Caco-2 (cell line): ENCODE measurements around the gene PCNX1. TPM values are rescaled to one million over a fixed set of nuclear protein-coding genes. Genes with fewer than 3 reads are reported as not detected.

Experiments
- BruUV-seq: library from RNA; stranded (reverse); fragments of 400-500 nt; replicated peaks from 2 replicates; lab custom pipeline; 2021; lab: Mats Ljungman, UMichigan
- CTCF ChIA-PET: fragments of 300-600 bp; sonication (Branson Sonifier 250); formaldehyde crosslinking; loops from one replicate; lab custom pipeline; 2022; ENCODE audit warnings: antibody characterized with exemption; lab: Charles Lee
- POLR2A ChIA-PET: fragments of 300-600 bp; sonication (Branson Sonifier 250); formaldehyde crosslinking; loops from one replicate; lab custom pipeline; 2022; ENCODE audit warnings: antibody characterized with exemption; lab: Charles Lee
- DNase-seq, 2 experiments: peaks; one replicate each; pipeline versions ENCODE4 v3.0.0 to v3.0.0-alpha.2; 2020 to 2022
- H3K27me3 ChIP-seq: replicated peaks from 2 replicates; pipeline ENCODE4 v1.6.0; 2011; ENCODE audit warnings: low read length; ENCODE audit not compliant: control insufficient read depth, insufficient read depth
- H3K36me3 ChIP-seq: 2 replicates; pipeline ENCODE4 v1.5.1; 2011; ENCODE audit warnings: low read length; ENCODE audit not compliant: control insufficient read depth, insufficient read depth
- H3K4me1 ChIP-seq: fragments of 250-450 bp; sonication (Bioruptor Pico); 2 replicates; pipeline ENCODE4 v1.5.1; 2020; ENCODE audit warnings: mild to moderate bottlenecking
- H3K4me3 ChIP-seq: 2 replicates; pipeline ENCODE4 v1.5.1; 2011; ENCODE audit warnings: low read depth, mild to moderate bottlenecking, control low read depth, low read length
- H3K9me3 ChIP-seq: fragments of 250-450 bp; sonication (Bioruptor Pico); 2 replicates; pipeline ENCODE4 v1.5.1; 2020; ENCODE audit warnings: mild to moderate bottlenecking, moderate library complexity
- H3K27ac Mint-ChIP-seq: one replicate; pipeline ENCODE4 v1.8.0; 2022; ENCODE audit warnings: mixed read lengths; ENCODE audit not compliant: unreplicated experiment
- H3K27me3 Mint-ChIP-seq: one replicate; pipeline ENCODE4 v1.8.0; 2022; ENCODE audit warnings: mixed read lengths; ENCODE audit not compliant: insufficient read depth, unreplicated experiment
- H3K36me3 Mint-ChIP-seq: one replicate; pipeline ENCODE4 v1.8.0; 2022; ENCODE audit warnings: mild to moderate bottlenecking, mixed read lengths; ENCODE audit not compliant: insufficient read depth, unreplicated experiment
- H3K4me1 Mint-ChIP-seq: one replicate; pipeline ENCODE4 v1.8.0; 2022; ENCODE audit warnings: low read depth, mixed read lengths; ENCODE audit not compliant: unreplicated experiment
- H3K4me3 Mint-ChIP-seq: one replicate; pipeline ENCODE4 v1.8.0; 2022; ENCODE audit warnings: mild to moderate bottlenecking, moderate library complexity, mixed read lengths; ENCODE audit not compliant: unreplicated experiment
- H3K9me3 Mint-ChIP-seq: one replicate; pipeline ENCODE4 v1.8.0; 2022; ENCODE audit warnings: mixed read lengths; ENCODE audit not compliant: unreplicated experiment
- intact Hi-C: fragments of 100-400 bp; cut with micrococcal nuclease; formaldehyde crosslinking; loops from one replicate; pipeline ENCODE4 v1.10.0; 2022; ENCODE audit not compliant: unreplicated experiment
- total RNA-seq: library from RNA; stranded (reverse); gene quantifications from 2 replicates; pipeline ENCODE4 v1.2.3, GENCODE V29; 2022
- TF ChIP-seq, protein P1 (sequence below), 2 experiments: fragments of 200-600 bp in 1 of 2; IDR thresholded peaks; 1 replicate in 1 of 2; 2 replicates in 1 of 2; pipeline versions ENCODE4 v1.5.1 to v1.8.0; 2011 to 2022; ENCODE audit warnings: antibody characterized with exemption in 1 of 2, control low read depth in 1 of 2, inconsistent platforms in 1 of 2, low read depth in 1 of 2, low read length in 1 of 2, mild to moderate bottlenecking in 1 of 2, moderate library complexity in 1 of 2; ENCODE audit not compliant: insufficient read depth in 1 of 2, severe bottlenecking in 1 of 2, unreplicated experiment in 1 of 2

Gene PCNX1
- total RNA-seq, 1 experiment from 2014 or later = 29.0 TPM

DNA sequence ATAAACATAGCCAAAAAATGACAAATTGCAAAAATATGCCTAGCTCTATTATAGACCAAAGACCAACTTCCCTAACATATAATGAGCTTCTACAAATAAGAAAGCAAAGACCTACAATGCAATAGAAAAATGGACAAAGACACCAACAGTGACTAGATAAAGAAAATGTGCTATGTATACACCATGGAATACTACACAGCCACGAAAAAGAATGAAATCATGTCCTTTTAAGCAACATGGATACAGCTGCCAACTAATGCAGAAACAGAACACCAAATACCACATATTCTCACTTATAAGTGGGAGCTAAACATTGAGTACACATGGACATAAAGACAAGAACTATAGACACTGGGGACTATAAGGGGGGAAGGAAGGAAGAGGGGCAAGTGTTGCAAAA lies 10.9 kb upstream of the PCNX1 start:
- Histone ChIP-seq H3K9me3 (no peaks in the 10 kb centered on the region), H3K4me1 (no peaks in the 10 kb centered on the region), H3K4me3 (no peak overlapping the region), H3K27me3 (no peaks in the 10 kb centered on the region), H3K36me3 (no peaks in the 10 kb centered on the region)
- no peaks in the 10 kb centered on the region for H3K36me3 Mint-ChIP-seq
- H3K27me3 Mint-ChIP-seq = peaks cover 5% of the 10 kb centered on the region
- POLR2A ChIA-PET = no interaction called here
- no TSS peak for BruUV-seq
- no peak overlapping the region for H3K27ac Mint-ChIP-seq
- no peak overlapping the region for H3K4me3 Mint-ChIP-seq
- H3K4me1 Mint-ChIP-seq = peaks cover 15% of the 10 kb centered on the region
- intact Hi-C loops = no loop called here
- TF ChIP-seq, protein P1, sequence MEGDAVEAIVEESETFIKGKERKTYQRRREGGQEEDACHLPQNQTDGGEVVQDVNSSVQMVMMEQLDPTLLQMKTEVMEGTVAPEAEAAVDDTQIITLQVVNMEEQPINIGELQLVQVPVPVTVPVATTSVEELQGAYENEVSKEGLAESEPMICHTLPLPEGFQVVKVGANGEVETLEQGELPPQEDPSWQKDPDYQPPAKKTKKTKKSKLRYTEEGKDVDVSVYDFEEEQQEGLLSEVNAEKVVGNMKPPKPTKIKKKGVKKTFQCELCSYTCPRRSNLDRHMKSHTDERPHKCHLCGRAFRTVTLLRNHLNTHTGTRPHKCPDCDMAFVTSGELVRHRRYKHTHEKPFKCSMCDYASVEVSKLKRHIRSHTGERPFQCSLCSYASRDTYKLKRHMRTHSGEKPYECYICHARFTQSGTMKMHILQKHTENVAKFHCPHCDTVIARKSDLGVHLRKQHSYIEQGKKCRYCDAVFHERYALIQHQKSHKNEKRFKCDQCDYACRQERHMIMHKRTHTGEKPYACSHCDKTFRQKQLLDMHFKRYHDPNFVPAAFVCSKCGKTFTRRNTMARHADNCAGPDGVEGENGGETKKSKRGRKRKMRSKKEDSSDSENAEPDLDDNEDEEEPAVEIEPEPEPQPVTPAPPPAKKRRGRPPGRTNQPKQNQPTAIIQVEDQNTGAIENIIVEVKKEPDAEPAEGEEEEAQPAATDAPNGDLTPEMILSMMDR (IDR thresholded peaks at IDR 0.05; ENCODE audit: insufficient read depth in 1 of 2, low read depth in 1 of 2, low read length in 1 of 2, severe bottlenecking in 1 of 2, unreplicated experiment in 1 of 2) = no peak
- no peaks in the 10 kb centered on the region for H3K9me3 Mint-ChIP-seq
- CTCF ChIA-PET = no interaction called here
- no peak for DNase-seq

DNA sequence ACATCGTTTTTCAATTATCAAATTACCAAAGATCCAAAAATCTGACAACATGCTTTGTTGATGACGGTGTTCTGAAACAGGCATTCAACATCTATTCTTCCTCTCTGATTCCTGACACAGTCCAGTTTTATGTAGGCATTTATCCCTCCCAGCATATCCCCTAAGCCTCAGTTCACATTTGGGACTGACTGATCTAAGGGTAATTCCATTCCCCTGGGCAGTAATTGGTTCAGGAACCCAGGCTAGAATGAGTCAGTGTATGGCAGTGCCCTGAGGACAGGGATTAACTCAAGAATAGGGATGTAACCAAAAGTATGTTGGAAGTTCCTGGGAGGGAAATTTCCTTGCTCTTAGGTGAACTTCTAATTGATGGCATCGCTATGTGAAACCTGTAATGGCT lies 10.3 kb upstream of the PCNX1 start:
- DNase-seq = no peak
- ChIA-PET CTCF (interaction anchor here (0.7 to 1.3 kb wide), 2 partner anchors 10 to 329 kb away, joined by 3 to 4 read pairs; partner anchors contain the start of gene PCNX1), POLR2A (no interaction called here)
- no peaks in the 10 kb centered on the region for H3K9me3 Mint-ChIP-seq
- TF ChIP-seq, protein P1 (IDR thresholded peaks at IDR 0.05; ENCODE audit: insufficient read depth in 1 of 2, low read depth in 1 of 2, low read length in 1 of 2, severe bottlenecking in 1 of 2, unreplicated experiment in 1 of 2) = no peak
- H3K27me3 ChIP-seq = no peaks in the 10 kb centered on the region
- H3K4me3 Mint-ChIP-seq = no peak overlapping the region
- no peaks in the 10 kb centered on the region for H3K36me3 Mint-ChIP-seq
- peaks cover 5% of the 10 kb centered on the region for H3K27me3 Mint-ChIP-seq
- H3K27ac Mint-ChIP-seq = no peak overlapping the region
- no peaks in the 10 kb centered on the region for H3K36me3 ChIP-seq
- no peaks in the 10 kb centered on the region for H3K9me3 ChIP-seq
- H3K4me3 ChIP-seq = no peak overlapping the region
- BruUV-seq = no TSS peak
- intact Hi-C loops = no loop called here
- no peaks in the 10 kb centered on the region for H3K4me1 ChIP-seq
- peaks cover 15% of the 10 kb centered on the region for H3K4me1 Mint-ChIP-seq

DNA sequence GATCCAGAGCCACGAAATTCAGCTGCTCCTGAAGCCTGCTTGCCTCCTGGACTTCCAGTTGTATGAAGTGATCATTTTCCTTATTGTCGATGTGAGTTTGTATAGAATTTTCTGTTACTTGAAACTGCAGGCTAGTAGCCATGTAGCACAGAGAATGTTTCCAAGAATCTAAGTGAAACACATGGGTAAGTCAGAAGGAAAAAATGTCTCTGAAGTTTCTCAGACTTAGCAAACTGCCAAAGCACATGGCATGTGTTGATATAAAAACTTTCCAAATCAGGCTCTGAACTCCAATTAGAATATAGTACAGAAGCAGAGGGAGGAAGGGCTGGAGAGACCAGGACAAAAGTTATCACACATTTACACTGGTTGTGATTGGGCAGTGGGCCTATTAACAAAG lies 9.8 kb upstream of the PCNX1 start:
- ChIA-PET CTCF (interaction anchor here (0.7 to 1.3 kb wide), 2 partner anchors 10 to 329 kb away, joined by 3 to 4 read pairs; partner anchors contain the start of gene PCNX1), POLR2A (no interaction called here)
- intact Hi-C loops = no loop called here
- Mint-ChIP-seq H3K4me1 (peaks cover 15% of the 10 kb centered on the region), H3K4me3 (no peak overlapping the region), H3K9me3 (no peaks in the 10 kb centered on the region), H3K36me3 (no peaks in the 10 kb centered on the region), H3K27me3 (peaks cover 5% of the 10 kb centered on the region), H3K27ac (no peak overlapping the region)
- no peaks in the 10 kb centered on the region for H3K4me1 ChIP-seq
- no peak for DNase-seq
- no peaks in the 10 kb centered on the region for H3K27me3 ChIP-seq
- no TSS peak for BruUV-seq
- no peaks in the 10 kb centered on the region for H3K36me3 ChIP-seq
- H3K4me3 ChIP-seq = no peak overlapping the region
- TF ChIP-seq, protein P1 (IDR thresholded peaks at IDR 0.05; ENCODE audit: insufficient read depth in 1 of 2, low read depth in 1 of 2, low read length in 1 of 2, severe bottlenecking in 1 of 2, unreplicated experiment in 1 of 2) = no peak
- no peaks in the 10 kb centered on the region for H3K9me3 ChIP-seq
